ENCODE measurements around the gene KIAA1328. TPM values are rescaled to one million over a fixed set of nuclear protein-coding genes. Genes with fewer than 3 reads are reported as not detected.
"Not testable (repeated sequence)": the region's sequence is repeated elsewhere in the genome, so short reads cannot be mapped to it uniquely, and the experiment has no call there.

KIAA1328 gene
- total RNA-seq, 4 donors from 2014 or later: 21.2 to 26.6 (median 24.8) TPM

DNA sequence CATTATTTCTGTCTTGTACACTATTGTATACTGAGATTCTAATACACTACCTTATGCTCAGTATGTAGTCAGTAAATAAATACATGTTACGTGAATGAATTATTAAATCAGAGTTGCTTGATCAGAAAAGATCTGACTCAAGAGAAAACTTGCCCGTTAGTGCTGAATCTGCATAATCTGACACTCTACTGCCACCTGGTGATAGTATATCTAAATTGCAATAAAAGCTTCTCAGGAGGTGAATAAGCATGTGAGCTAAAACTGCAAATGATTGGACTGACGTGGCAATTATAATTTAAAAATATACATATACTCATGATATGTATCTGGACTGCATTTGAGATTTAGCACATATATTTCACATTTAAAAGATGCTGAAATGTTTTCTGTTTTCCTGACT lies 70.4 kb downstream of the KIAA1328 start:
- 88 to 91% methylated on average over 3 of the region's 3 CpGs for WGBS, 2 donors
- no peak for TF ChIP-seq POLR2A (IDR thresholded peaks at IDR 0.05)
- TF ChIP-seq CTCF (IDR thresholded peaks at IDR 0.05): no peak
- H3K36me3 ChIP-seq: no peaks in the 10 kb centered on the region
- no peak overlapping the region for H3K4me3 ChIP-seq (replicated peaks in 1 of 3)
- no peak overlapping the region for H3K27ac ChIP-seq
- intact Hi-C loops (cut with DNase I): no loop called here
- H3K9me3 ChIP-seq: no peaks in the 10 kb centered on the region
- no peaks in the 10 kb centered on the region for H3K4me1 ChIP-seq
- DNase-seq: no peak
- no peaks in the 10 kb centered on the region for H3K27me3 ChIP-seq

DNA sequence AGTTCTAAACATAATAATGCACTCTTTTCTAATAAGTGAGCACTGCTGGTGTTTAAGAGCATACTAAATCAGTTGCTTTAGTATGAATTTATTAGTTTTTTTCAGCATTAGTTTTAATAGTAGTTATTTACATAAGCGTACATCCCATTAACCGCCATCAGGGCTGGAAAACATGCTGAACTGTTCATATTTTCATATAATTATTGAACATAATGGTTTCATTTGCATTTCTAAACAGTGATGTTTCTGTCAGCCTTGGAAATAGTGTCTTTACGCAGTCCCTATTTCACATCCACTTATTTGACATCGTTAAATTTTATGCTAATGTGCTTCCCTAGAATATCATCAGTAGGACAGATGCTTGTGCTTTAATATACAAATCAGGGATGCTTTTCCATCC lies 71.5 kb downstream of the KIAA1328 start:
- DNase-seq: no peak
- Histone ChIP-seq H3K4me1 (no peaks in the 10 kb centered on the region), H3K36me3 (no peaks in the 10 kb centered on the region), H3K4me3 (replicated peaks in 1 of 3) (no peak overlapping the region), H3K27ac (no peak overlapping the region), H3K9me3 (no peaks in the 10 kb centered on the region), H3K27me3 (no peaks in the 10 kb centered on the region)
- TF ChIP-seq CTCF (IDR thresholded peaks at IDR 0.05) (no peak), POLR2A (IDR thresholded peaks at IDR 0.05) (no peak)
- intact Hi-C loops (cut with DNase I): no loop called here
- WGBS, 2 donors: 97 to 99% methylated on average over 4 of the region's 4 CpGs

DNA sequence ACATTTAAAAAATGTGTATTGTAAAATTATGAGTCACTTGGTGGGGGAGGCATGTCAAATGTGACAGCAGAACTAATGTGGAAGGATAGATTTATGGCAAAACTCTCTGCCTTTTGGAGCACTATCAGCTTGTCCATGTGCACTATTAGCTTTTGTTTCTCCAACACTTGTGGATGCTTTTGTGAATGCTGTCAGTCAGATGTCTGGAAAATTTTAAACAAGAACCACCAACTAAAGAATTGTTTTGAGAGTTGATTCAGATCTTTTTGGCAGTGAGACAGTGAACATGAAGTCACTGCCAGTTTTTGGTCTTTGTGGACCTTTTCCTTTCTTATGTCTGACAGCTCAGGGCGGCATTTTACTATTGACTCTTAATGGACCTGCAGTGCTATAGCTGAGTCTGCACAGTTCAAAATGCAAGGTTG lies 72.4 kb downstream of the KIAA1328 start:
- WGBS, 2 donors: 71 to 92% methylated on average over 1 of the region's 1 CpG
- Histone ChIP-seq H3K27ac (no peak overlapping the region), H3K36me3 (no peaks in the 10 kb centered on the region), H3K4me3 (replicated peaks in 1 of 3) (no peak overlapping the region), H3K27me3 (no peaks in the 10 kb centered on the region), H3K9me3 (no peaks in the 10 kb centered on the region), H3K4me1 (no peaks in the 10 kb centered on the region)
- no peak for DNase-seq
- intact Hi-C loops (cut with DNase I): no loop called here
- TF ChIP-seq POLR2A (IDR thresholded peaks at IDR 0.05): no peak
- no peak for TF ChIP-seq CTCF (IDR thresholded peaks at IDR 0.05)

DNA sequence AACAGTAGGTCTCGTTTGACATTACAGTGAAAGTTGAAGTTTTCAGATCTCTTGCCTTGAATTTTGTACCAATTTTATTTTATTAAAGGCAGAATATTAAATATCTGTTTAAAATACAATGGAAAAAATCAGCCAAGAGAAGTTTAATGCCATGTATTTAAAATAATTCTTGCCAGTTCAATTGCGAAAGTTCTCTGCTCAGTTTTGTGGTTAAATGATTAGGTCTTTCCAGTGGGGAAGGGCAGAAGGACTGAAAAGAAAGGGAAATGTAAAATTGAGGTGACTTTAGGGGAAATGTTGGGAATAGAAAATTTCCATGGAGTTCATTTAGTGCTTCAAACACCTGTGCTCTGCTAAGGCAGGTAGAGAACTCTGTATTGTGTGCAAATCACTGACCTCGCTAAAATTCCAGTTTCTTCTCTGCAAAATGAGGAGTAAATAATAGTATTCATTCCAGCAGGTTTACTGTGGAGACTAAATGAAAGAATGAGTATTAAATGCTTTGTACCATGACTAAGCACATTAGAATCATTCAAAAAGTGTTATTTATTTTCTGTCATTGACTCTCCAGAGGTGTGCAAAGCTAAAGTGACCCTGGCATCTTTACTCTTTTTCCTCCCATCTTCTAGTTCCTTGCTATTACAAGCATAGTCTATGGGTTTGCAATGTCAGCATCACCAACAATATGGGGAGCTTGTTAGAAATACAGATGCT lies 74.4 kb downstream of the KIAA1328 start:
- TF ChIP-seq CTCF (IDR thresholded peaks at IDR 0.05) (no peak), POLR2A (IDR thresholded peaks at IDR 0.05) (no peak)
- H3K4me1 ChIP-seq: no peaks in the 10 kb centered on the region
- H3K27ac ChIP-seq: no peak overlapping the region
- H3K9me3 ChIP-seq: no peaks in the 10 kb centered on the region
- intact Hi-C loops (cut with DNase I): no loop called here
- no peak for DNase-seq
- WGBS, 2 donors: 60 to 96% methylated on average over 3 of the region's 3 CpGs
- H3K36me3 ChIP-seq: no peaks in the 10 kb centered on the region
- no peaks in the 10 kb centered on the region for H3K27me3 ChIP-seq
- H3K4me3 ChIP-seq (replicated peaks in 1 of 3): no peak overlapping the region

- Histone ChIP-seq H3K4me3 (replicated peaks in 1 of 3) (no peak overlapping the region), H3K36me3 (no peaks in the 10 kb centered on the region), H3K4me1 (no peaks in the 10 kb centered on the region), H3K27me3 (no peaks in the 10 kb centered on the region), H3K27ac (no peak overlapping the region), H3K9me3 (no peaks in the 10 kb centered on the region)
- no peak for TF ChIP-seq POLR2A (IDR thresholded peaks at IDR 0.05)
- TF ChIP-seq CTCF (IDR thresholded peaks at IDR 0.05): no peak
- intact Hi-C loops (cut with DNase I): no loop called here
- DNase-seq: no peak
Measured at GRCh38 chr18:36905571-36905970, 76.6 kb downstream of the KIAA1328 start.

GRCh38 chr18:36909282-36909681 lies 80.4 kb downstream of the KIAA1328 start:
- DNase-seq; H3K27me3 ChIP-seq; H3K36me3 ChIP-seq; H3K4me3 ChIP-seq (replicated peaks in 1 of 3); intact Hi-C loops (cut with DNase I); H3K27ac ChIP-seq; H3K9me3 ChIP-seq; H3K4me1 ChIP-seq: not testable (repeated sequence)
- WGBS, 2 donors: 91 to 97% methylated on average over 4 of the region's 4 CpGs
